Raji (cell line): ENCODE measurements around the gene ARFGEF2.

Source experiments
- POLR2A ChIP-seq: IDR thresholded peaks from 2 replicates; pipeline ENCODE4 v1.6.1; 2011; ENCODE audit warnings: low read depth, low read length, control low read depth; ENCODE audit not compliant: insufficient read depth

ARFGEF2 gene

GRCh38 chr20:48959899-48960550 lies 38.5 kb downstream of the ARFGEF2 start:
- no peak for TF ChIP-seq POLR2A

GRCh38 chr20:48962421-48962820 lies 40.9 kb downstream of the ARFGEF2 start:
- TF ChIP-seq POLR2A, result no peak

GRCh38 chr20:48962976-48963771 lies 41.7 kb downstream of the ARFGEF2 start:
- TF ChIP-seq POLR2A, result no peak

- no peak for TF ChIP-seq POLR2A
Observed at GRCh38 chr20:48965189-48965910, 43.8 kb downstream of the ARFGEF2 start.

GRCh38 chr20:48970681-48971365 lies 49.3 kb downstream of the ARFGEF2 start:
- TF ChIP-seq POLR2A, result no peak

GRCh38 chr20:48971956-48972355 lies 50.4 kb downstream of the ARFGEF2 start:
- no peak for TF ChIP-seq POLR2A

GRCh38 chr20:48972816-48973215 lies 51.3 kb downstream of the ARFGEF2 start:
- TF ChIP-seq POLR2A, result no peak

GRCh38 chr20:48975955-48976354 lies 54.4 kb downstream of the ARFGEF2 start:
- TF ChIP-seq POLR2A, result no peak

- TF ChIP-seq POLR2A, result no peak
Observed at GRCh38 chr20:48983423-48984400, 62.2 kb downstream of the ARFGEF2 start.

GRCh38 chr20:48984575-48985219 lies 63.2 kb downstream of the ARFGEF2 start:
- TF ChIP-seq POLR2A, result no peak

- TF ChIP-seq POLR2A, result no peak
Observed at GRCh38 chr20:48986899-48987298, 65.4 kb downstream of the ARFGEF2 start.

GRCh38 chr20:48990467-48990866 lies 69.0 kb downstream of the ARFGEF2 start:
- no peak for TF ChIP-seq POLR2A

GRCh38 chr20:48995589-48995988 lies 74.1 kb downstream of the ARFGEF2 start:
- TF ChIP-seq POLR2A, result no peak

GRCh38 chr20:48999890-49000870 lies 78.7 kb downstream of the ARFGEF2 start:
- TF ChIP-seq POLR2A, result no peak
